OCI-LY7 (cell line): ENCODE results near the gene ATXN1. TPM values are rescaled to one million over a fixed set of nuclear protein-coding genes. Genes with fewer than 3 reads are reported as not detected.

Experiments used
- BruUV-seq: library from RNA; stranded (reverse); fragments of 400-500 nt; replicated peaks from 2 replicates; lab custom pipeline; 2021; lab: Mats Ljungman, UMichigan
- CTCF ChIA-PET: fragments of 300-600 bp; sonication (Branson Sonifier 250); formaldehyde crosslinking; loops from one replicate; lab custom pipeline; 2022; ENCODE audit warnings: antibody characterized with exemption; ENCODE audit not compliant: unreplicated experiment; lab: Charles Lee
- POLR2A ChIA-PET: fragments of 300-600 bp; sonication (Branson Sonifier 250); formaldehyde crosslinking; loops from one replicate; lab custom pipeline; 2022; ENCODE audit warnings: antibody characterized with exemption; lab: Charles Lee
- DNase-seq: peaks from one replicate; pipeline ENCODE4 v3.0.0-alpha.2; 2015; ENCODE audit warnings: low spot score
- H2AFZ ChIP-seq: fragments of 200-600 bp; sonication (generic), shearing (Covaris generic); 2 replicates; pipeline ENCODE4 v1.6.1; 2014; ENCODE audit warnings: mild to moderate bottlenecking, antibody characterized with exemption, low read length, moderate library complexity
- H3K27ac ChIP-seq: fragments of 200-600 bp; sonication (generic); 2 replicates; pipeline ENCODE4 v1.5.1; 2014; ENCODE audit warnings: mixed run types, low read depth, mild to moderate bottlenecking, moderate library complexity, low read length, inconsistent platforms; ENCODE audit not compliant: poor library complexity, severe bottlenecking
- H3K36me3 ChIP-seq: fragments of 200-600 bp; sonication (generic); 2 replicates; pipeline ENCODE4 v1.6.1; 2014; ENCODE audit warnings: mild to moderate bottlenecking, antibody characterized with exemption, low read length, moderate library complexity, mixed read lengths; ENCODE audit not compliant: insufficient read depth
- H3K4me1 ChIP-seq: fragments of 200-600 bp; sonication (generic); 2 replicates; pipeline ENCODE4 v1.5.1; 2014; ENCODE audit warnings: mild to moderate bottlenecking, low read length; ENCODE audit not compliant: insufficient read depth, poor library complexity, severe bottlenecking
- H3K4me2 ChIP-seq: fragments of 200-600 bp; sonication (generic); 2 replicates; pipeline ENCODE4 v1.6.1; 2014; ENCODE audit warnings: mild to moderate bottlenecking, low read length
- H3K4me3 ChIP-seq: fragments of 200-600 bp; sonication (generic); 2 replicates; pipeline ENCODE4 v1.5.1; 2014; ENCODE audit warnings: mild to moderate bottlenecking, low read depth, low read length; ENCODE audit not compliant: poor library complexity, severe bottlenecking
- H3K79me2 ChIP-seq: fragments of 200-600 bp; sonication (generic); 2 replicates; pipeline ENCODE4 v1.6.1; 2016; ENCODE audit warnings: low read depth, mild to moderate bottlenecking, low read length, moderate library complexity, mixed read lengths; ENCODE audit not compliant: insufficient read depth
- H3K9me2 ChIP-seq: fragments of 200-600 bp; sonication (generic); 2 replicates; pipeline ENCODE4 v1.6.1; 2016; ENCODE audit warnings: mild to moderate bottlenecking, low read length, mixed read lengths; ENCODE audit not compliant: insufficient read depth
- H3K9me3 ChIP-seq: fragments of 200-600 bp; sonication (generic); 2 replicates; pipeline ENCODE4 v1.6.1; 2014; ENCODE audit warnings: mild to moderate bottlenecking, mixed run types, low read length, mixed read lengths
- H4K20me1 ChIP-seq: fragments of 200-600 bp; sonication (generic); 2 replicates; pipeline ENCODE4 v1.6.1; 2014; ENCODE audit warnings: mild to moderate bottlenecking, antibody characterized with exemption, low read length, moderate library complexity, mixed read lengths; ENCODE audit not compliant: insufficient read depth
- CTCF ChIP-seq: fragments of 200-600 bp; sonication (generic); conservative IDR thresholded peaks from 2 replicates; pipeline ENCODE4 v1.5.1; 2014; ENCODE audit warnings: mild to moderate bottlenecking, antibody characterized with exemption, low read length, moderate library complexity, mixed read lengths
- EZH2phosphoT487 ChIP-seq: fragments of 200-600 bp; sonication (generic); IDR thresholded peaks from 2 replicates; pipeline ENCODE4 v1.6.1; 2018; ENCODE audit warnings: low read depth, borderline replicate concordance, mild to moderate bottlenecking, mixed run types, antibody characterized with exemption, low read length, moderate library complexity, mixed read lengths
- intact Hi-C: fragments of 100-400 bp; cut with micrococcal nuclease; formaldehyde crosslinking; loops from one replicate; pipeline ENCODE4 v1.10.0; 2022; ENCODE audit not compliant: unreplicated experiment
- total RNA-seq, 2 experiments: library from RNA; depleted of rRNA in 1 of 2; stranded (reverse); fragments of >200 nt in 1 of 2; shearing (Covaris generic) in 1 of 2; gene quantifications; 2 replicates each; pipeline ENCODE4 v1.2.3, GENCODE V29; 2014 to 2022

Gene ATXN1
- total RNA-seq, 2 experiments from 2014 or later = not detected

GRCh38 chr6:16778521-16778920 is 17.3 kb upstream of the ATXN1 start:
- POLR2A ChIA-PET = interaction anchor here (0.5 kb wide), 1 partner anchor 39 kb away, joined by 3 read pairs; no protein-coding TSS in a partner anchor
- H3K36me3 ChIP-seq = no peaks in the 10 kb centered on the region
- H3K4me2 ChIP-seq = no peak overlapping the region
- H4K20me1 ChIP-seq = no peaks in the 10 kb centered on the region
- no peaks in the 10 kb centered on the region for H3K9me3 ChIP-seq
- CTCF ChIA-PET = no interaction called here
- H3K9me2 ChIP-seq = no peaks in the 10 kb centered on the region
- intact Hi-C loops = loop anchor here (10.0 kb wide), 1 partner anchor 186 kb away; no protein-coding TSS in a partner anchor
- DNase-seq = no peak
- no peak overlapping the region for H3K27ac ChIP-seq
- H2AFZ ChIP-seq = no peak overlapping the region
- H3K4me3 ChIP-seq = no peak overlapping the region
- no peak for TF ChIP-seq EZH2phosphoT487
- BruUV-seq = no TSS peak
- no peaks in the 10 kb centered on the region for H3K4me1 ChIP-seq
- no peaks in the 10 kb centered on the region for H3K79me2 ChIP-seq

- no peak overlapping the region for H3K4me2 ChIP-seq
- no peak overlapping the region for H3K4me3 ChIP-seq
- TF ChIP-seq CTCF = no peak
- TF ChIP-seq EZH2phosphoT487 = no peak
- H4K20me1 ChIP-seq = no peaks in the 10 kb centered on the region
- intact Hi-C loops = loop anchor here (10.0 kb wide), 1 partner anchor 187 kb away; no protein-coding TSS in a partner anchor
- no peak overlapping the region for H3K27ac ChIP-seq
- no peaks in the 10 kb centered on the region for H3K9me2 ChIP-seq
- no peak for DNase-seq
- ChIA-PET POLR2A (interaction anchor here (0.5 kb wide), 1 partner anchor 40 kb away, joined by 3 read pairs; no protein-coding TSS in a partner anchor), CTCF (no interaction called here)
- no peaks in the 10 kb centered on the region for H3K36me3 ChIP-seq
- no peaks in the 10 kb centered on the region for H3K79me2 ChIP-seq
- BruUV-seq = no TSS peak
- H3K4me1 ChIP-seq = no peaks in the 10 kb centered on the region
- no peak overlapping the region for H2AFZ ChIP-seq
- no peaks in the 10 kb centered on the region for H3K9me3 ChIP-seq
These were observed 16.5 kb upstream of the ATXN1 start for GRCh38 chr6:16777794-16778193.

- H3K4me3 ChIP-seq = no peak overlapping the region
- no peak overlapping the region for H3K4me2 ChIP-seq
- no TSS peak for BruUV-seq
These were observed 15.2 kb upstream of the ATXN1 start for GRCh38 chr6:16776394-16777017.

More at GRCh38 chr6:16776394-16777017, 15.2 kb upstream of the ATXN1 start:
- no peaks in the 10 kb centered on the region for H3K9me2 ChIP-seq
- no peaks in the 10 kb centered on the region for H3K36me3 ChIP-seq
- H4K20me1 ChIP-seq = no peaks in the 10 kb centered on the region
- H3K9me3 ChIP-seq = no peaks in the 10 kb centered on the region
- H3K79me2 ChIP-seq = no peaks in the 10 kb centered on the region
- ChIA-PET CTCF (no interaction called here), POLR2A (interaction anchor here (0.7 kb wide), 1 partner anchor 540 kb away, joined by 3 read pairs; no protein-coding TSS in a partner anchor)
- DNase-seq = no peak
- TF ChIP-seq EZH2phosphoT487 (no peak), CTCF (no peak)
- no peaks in the 10 kb centered on the region for H3K4me1 ChIP-seq
- intact Hi-C loops = loop anchor here (10.0 kb wide), 1 partner anchor 188 kb away; no protein-coding TSS in a partner anchor
- no peak overlapping the region for H2AFZ ChIP-seq
- H3K27ac ChIP-seq = no peak overlapping the region
